ENCODE measurements around the gene BRD9. TPM values are rescaled to one million over a fixed set of nuclear protein-coding genes. Genes with fewer than 3 reads are reported as not detected.

BRD9 gene
- total RNA-seq, 6 experiments from 2014 or later = 28.0 to 31.5 (median 31.0) TPM

DNA sequence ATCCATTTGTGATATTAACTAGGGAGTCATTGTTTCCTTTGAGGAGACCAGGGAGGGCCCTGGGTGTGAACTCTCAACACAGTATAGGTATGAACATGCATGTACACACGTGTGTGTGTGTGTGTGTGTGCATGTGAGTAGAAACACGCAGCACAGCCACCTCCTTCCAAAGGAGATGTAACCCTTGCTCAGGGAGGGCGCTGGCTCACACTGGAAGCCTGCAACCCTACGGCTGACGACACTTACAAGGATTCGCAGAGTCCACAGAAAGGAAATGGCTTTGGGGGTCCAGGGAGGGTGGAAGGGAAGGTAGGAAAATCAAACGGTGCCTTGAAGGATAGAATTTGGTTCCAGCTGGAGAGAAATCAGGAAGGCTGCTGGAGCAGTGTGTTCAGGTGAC, 22.0 kb upstream of the BRD9 start:
- Mint-ChIP-seq H3K36me3 (ENCODE audit: low read depth) (peaks cover 33% of the 10 kb centered on the region), H3K4me1 (ENCODE audit: low read depth) (peaks cover 20% of the 10 kb centered on the region), H3K27ac (peak overlapping the region; percentile 100), H3K4me3 (no peak overlapping the region), H3K27me3 (ENCODE audit: insufficient read depth) (peaks cover 4% of the 10 kb centered on the region; the same call in 1 of the 2 replicates), H3K9me3 (peaks cover 5% of the 10 kb centered on the region; the same call in 1 of the 2 replicates)
- TF ChIP-seq, protein P1, sequence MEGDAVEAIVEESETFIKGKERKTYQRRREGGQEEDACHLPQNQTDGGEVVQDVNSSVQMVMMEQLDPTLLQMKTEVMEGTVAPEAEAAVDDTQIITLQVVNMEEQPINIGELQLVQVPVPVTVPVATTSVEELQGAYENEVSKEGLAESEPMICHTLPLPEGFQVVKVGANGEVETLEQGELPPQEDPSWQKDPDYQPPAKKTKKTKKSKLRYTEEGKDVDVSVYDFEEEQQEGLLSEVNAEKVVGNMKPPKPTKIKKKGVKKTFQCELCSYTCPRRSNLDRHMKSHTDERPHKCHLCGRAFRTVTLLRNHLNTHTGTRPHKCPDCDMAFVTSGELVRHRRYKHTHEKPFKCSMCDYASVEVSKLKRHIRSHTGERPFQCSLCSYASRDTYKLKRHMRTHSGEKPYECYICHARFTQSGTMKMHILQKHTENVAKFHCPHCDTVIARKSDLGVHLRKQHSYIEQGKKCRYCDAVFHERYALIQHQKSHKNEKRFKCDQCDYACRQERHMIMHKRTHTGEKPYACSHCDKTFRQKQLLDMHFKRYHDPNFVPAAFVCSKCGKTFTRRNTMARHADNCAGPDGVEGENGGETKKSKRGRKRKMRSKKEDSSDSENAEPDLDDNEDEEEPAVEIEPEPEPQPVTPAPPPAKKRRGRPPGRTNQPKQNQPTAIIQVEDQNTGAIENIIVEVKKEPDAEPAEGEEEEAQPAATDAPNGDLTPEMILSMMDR (IDR thresholded peaks at IDR 0.05) = no peak
- DNase-seq = no peak

DNA sequence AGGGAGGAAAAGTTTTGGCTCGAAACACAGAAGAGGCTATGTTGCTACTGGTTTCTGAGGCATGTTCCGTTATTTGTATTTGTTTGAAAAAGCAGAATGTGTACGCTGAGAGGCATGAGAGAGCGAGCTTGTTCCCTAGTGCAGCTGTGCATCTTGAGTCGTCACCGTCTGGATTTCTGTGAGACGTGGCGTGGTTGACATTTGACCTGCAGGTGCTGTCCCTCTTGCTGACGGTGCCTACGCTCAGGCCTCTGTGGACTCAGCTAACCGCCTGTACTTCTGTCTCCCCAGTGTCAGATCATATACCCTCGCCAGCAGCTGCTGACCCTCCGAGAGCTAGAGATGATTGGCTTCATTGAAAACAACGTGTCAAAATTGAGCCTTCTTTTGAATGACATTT, 21.6 kb upstream of the BRD9 start:
- Mint-ChIP-seq H3K27me3 (ENCODE audit: insufficient read depth) (peaks cover 4% of the 10 kb centered on the region; the same call in 1 of the 2 replicates), H3K9me3 (peaks cover 5% of the 10 kb centered on the region; the same call in 1 of the 2 replicates), H3K4me3 (no peak overlapping the region), H3K4me1 (ENCODE audit: low read depth) (peaks cover 20% of the 10 kb centered on the region), H3K27ac (peak overlapping the region; percentile 100), H3K36me3 (ENCODE audit: low read depth) (peaks cover 37% of the 10 kb centered on the region)
- TF ChIP-seq, protein P1 (IDR thresholded peaks at IDR 0.05) = no peak
- no peak for DNase-seq

DNA sequence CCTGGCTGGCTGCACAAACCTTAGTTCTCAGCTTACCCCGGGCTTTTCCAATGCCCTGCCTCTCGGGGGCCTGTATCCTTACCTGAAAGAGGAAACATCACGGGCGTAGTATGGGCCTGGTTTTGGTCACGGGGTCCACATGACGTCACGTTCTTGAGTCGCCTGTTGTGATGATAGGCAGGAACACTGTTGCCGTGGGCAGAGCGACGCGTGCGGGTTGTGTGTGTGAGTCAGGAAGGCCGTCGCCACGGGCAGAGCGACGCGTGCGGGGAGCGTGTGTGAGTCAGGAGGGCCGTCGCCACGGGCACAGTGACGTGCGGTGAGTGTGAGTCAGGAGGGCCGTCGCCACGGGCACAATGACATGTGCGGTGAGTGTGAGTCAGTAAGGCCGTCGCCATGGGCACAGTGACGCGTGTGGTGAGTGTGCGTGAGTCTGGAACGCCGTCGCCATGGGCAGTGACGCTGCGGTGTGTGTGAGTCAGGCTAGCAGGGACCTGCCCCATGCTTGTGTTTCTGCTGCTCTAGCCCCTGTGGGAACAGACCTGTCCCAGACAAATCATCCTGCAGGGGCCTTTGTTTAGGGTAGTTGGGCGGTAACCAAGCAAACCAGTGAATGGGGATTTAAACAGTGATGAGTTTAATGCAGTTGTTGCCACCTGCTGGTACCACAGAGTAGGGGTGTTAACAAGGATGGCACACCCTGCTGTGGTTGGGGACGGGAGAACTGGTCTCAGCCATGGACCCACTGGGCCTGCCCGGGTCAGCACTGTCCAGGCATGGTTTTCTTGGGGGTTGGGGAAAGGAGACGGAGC, 19.9 kb upstream of the BRD9 start:
- Mint-ChIP-seq H3K9me3 (peaks cover 5% of the 10 kb centered on the region; the same call in 1 of the 2 replicates), H3K4me3 (peak overlapping the region; percentile 69), H3K36me3 (ENCODE audit: low read depth) (peaks cover 47% of the 10 kb centered on the region), H3K27ac (peak overlapping the region; percentile 100), H3K4me1 (ENCODE audit: low read depth) (peaks cover 20% of the 10 kb centered on the region), H3K27me3 (ENCODE audit: insufficient read depth) (peaks cover 4% of the 10 kb centered on the region; the same call in 1 of the 2 replicates)
- TF ChIP-seq, protein P1 (IDR thresholded peaks at IDR 0.05) = peak; percentile 69
- DNase-seq = peak; percentile 95

DNA sequence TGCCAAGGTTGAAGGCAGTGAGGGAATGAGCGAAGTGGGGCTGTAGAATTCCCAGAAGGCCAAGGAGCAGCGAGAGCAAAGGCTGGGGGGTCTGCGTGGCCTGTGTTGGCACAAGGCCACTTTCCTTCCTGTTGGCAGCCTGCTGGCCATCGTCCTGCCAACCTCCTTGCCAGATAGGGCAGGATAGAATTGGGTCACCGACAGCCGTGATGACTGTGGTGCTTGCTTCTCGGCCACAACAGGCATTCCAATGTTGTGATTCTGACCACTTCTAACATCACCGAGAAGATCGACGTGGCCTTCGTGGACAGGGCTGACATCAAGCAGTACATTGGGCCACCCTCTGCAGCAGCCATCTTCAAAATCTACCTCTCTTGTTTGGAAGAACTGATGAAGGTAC, 19.0 kb upstream of the BRD9 start:
- peaks cover 4% of the 10 kb centered on the region; the same call in 1 of the 2 replicates for H3K27me3 Mint-ChIP-seq (ENCODE audit: insufficient read depth)

DNA sequence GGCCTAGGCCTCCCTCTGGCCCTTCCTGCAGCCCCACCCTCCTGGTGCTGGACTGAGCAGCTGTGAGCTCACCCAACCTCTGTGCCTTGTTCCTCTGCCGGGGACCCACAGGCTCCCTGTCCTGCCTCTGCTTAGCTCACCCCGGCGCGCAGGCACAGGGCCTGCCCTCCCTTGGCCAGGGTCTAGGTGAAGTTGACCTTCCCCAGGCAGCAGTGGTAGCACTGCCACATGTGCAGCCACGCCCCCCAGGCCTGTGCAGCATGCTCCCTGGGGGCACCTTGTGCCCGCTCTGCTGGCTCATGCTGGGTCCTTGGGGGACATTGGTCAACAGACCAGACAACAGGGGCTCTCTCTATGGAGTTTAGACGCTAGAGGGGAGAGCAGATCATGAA, 18.2 kb upstream of the BRD9 start:
- peak overlapping the region; percentile 100 for H3K27ac Mint-ChIP-seq
- H3K36me3 Mint-ChIP-seq (ENCODE audit: low read depth) = peaks cover 42% of the 10 kb centered on the region
- TF ChIP-seq, protein P1 (IDR thresholded peaks at IDR 0.05) = no peak
- H3K27me3 Mint-ChIP-seq (ENCODE audit: insufficient read depth) = peaks cover 4% of the 10 kb centered on the region; the same call in 1 of the 2 replicates
- no peak overlapping the region for H3K4me3 Mint-ChIP-seq
- no peak for DNase-seq
- H3K4me1 Mint-ChIP-seq (ENCODE audit: low read depth) = peaks cover 20% of the 10 kb centered on the region
- peaks cover 5% of the 10 kb centered on the region; the same call in 1 of the 2 replicates for H3K9me3 Mint-ChIP-seq

More for the DNA sequence above, 19.0 kb upstream of the BRD9 start:
- TF ChIP-seq, protein P1 (IDR thresholded peaks at IDR 0.05) = no peak
- H3K4me1 Mint-ChIP-seq (ENCODE audit: low read depth) = peaks cover 20% of the 10 kb centered on the region
- peak overlapping the region; percentile 100 for H3K27ac Mint-ChIP-seq
- peaks cover 5% of the 10 kb centered on the region; the same call in 1 of the 2 replicates for H3K9me3 Mint-ChIP-seq
- H3K36me3 Mint-ChIP-seq (ENCODE audit: low read depth) = peaks cover 42% of the 10 kb centered on the region
- peak; percentile 88 for DNase-seq
- H3K4me3 Mint-ChIP-seq = peak overlapping the region; percentile 9; the same call in 1 of the 2 replicates
